Thymus (tissue), 11 donors: Measurements from ENCODE around the gene ZBTB7B. TPM values are rescaled to one million over a fixed set of nuclear protein-coding genes. Genes with fewer than 3 reads are reported as not detected.
"Not testable (repeated sequence)": the region's sequence is repeated elsewhere in the genome, so short reads cannot be mapped to it uniquely, and the experiment has no call there.

Experiments
- DNase-seq, 9 donors: peaks; one replicate each; pipeline ENCODE4 v3.0.0-alpha.2; 2013; ENCODE audit warnings: low spot score in 9 of 9, low read depth in 6 of 9, missing footprints in 1 of 9
- H3K27ac ChIP-seq, 2 donors: one replicate each; pipeline ENCODE4 v1.5.1; 2013; ENCODE audit warnings: control low read depth in 1 of 2, low read depth in 1 of 2, low read length in 1 of 2, mild to moderate bottlenecking in 1 of 2, moderate library complexity in 1 of 2
- H3K27me3 ChIP-seq, 2 donors: one replicate each; pipeline ENCODE4 v1.5.1; 2013; ENCODE audit warnings: low read length in 1 of 2; ENCODE audit not compliant: control insufficient read depth in 2 of 2, insufficient read depth in 1 of 2
- H3K36me3 ChIP-seq, 2 donors: one replicate each; pipeline ENCODE4 v1.5.1; 2013; ENCODE audit warnings: low read length in 1 of 2, mild to moderate bottlenecking in 1 of 2, moderate library complexity in 1 of 2; ENCODE audit not compliant: control insufficient read depth in 2 of 2, insufficient read depth in 2 of 2
- H3K4me1 ChIP-seq, 2 donors: one replicate each; pipeline ENCODE4 v1.5.1; 2013; ENCODE audit warnings: low read length in 2 of 2; ENCODE audit not compliant: control insufficient read depth in 2 of 2, insufficient read depth in 2 of 2
- H3K4me3 ChIP-seq, 2 donors: one replicate each; pipeline ENCODE4 v1.5.1; 2013; ENCODE audit warnings: low read length in 2 of 2, control low read depth in 1 of 2, mild to moderate bottlenecking in 1 of 2
- H3K9me3 ChIP-seq, 2 donors: one replicate each; pipeline ENCODE4 v1.5.1; 2013; ENCODE audit warnings: low read length in 1 of 2, mild to moderate bottlenecking in 1 of 2; ENCODE audit not compliant: control insufficient read depth in 2 of 2, insufficient read depth in 1 of 2
- WGBS: extraction: QIAGEN DNeasy Blood & Tissue Kit; methylation state at CpG from one replicate; pipeline ENCODE4 v1.1.7; 2013; 5-methylcytosine and 5-hydroxymethylcytosine counted together
- polyA plus RNA-seq: library from polyadenylated mRNA; stranded (reverse); fragments of 200-250 nt; gene quantifications from one replicate; pipeline ENCODE4 v1.2.3, GENCODE V29; 2013
- total RNA-seq: library from RNA; stranded (reverse); fragments of 120-200 nt; gene quantifications from one replicate; pipeline ENCODE4 v1.2.4, GENCODE V29; 2013
- donor health status: healthy.

The ZBTB7B gene
- total and polyA plus RNA-seq, 2 donors: 12.1 to 21.9 TPM

- 93% methylated on average over 14 of the region's 14 CpGs for WGBS
- Histone ChIP-seq H3K9me3 (peaks cover 0 to 3% of the 10 kb centered on the region in 2 donors), H3K27me3 (peaks cover 22 to 43% of the 10 kb centered on the region in 2 donors), H3K4me3 (no peak overlapping the region), H3K4me1 (peaks cover 0 to 10% of the 10 kb centered on the region in 2 donors), H3K36me3 (peaks cover 18 to 22% of the 10 kb centered on the region in 2 donors), H3K27ac (no peak overlapping the region)
- no peak for DNase-seq
Observed at GRCh38 chr1:154992721-154993571, 9.7 kb upstream of the ZBTB7B start.

DNA sequence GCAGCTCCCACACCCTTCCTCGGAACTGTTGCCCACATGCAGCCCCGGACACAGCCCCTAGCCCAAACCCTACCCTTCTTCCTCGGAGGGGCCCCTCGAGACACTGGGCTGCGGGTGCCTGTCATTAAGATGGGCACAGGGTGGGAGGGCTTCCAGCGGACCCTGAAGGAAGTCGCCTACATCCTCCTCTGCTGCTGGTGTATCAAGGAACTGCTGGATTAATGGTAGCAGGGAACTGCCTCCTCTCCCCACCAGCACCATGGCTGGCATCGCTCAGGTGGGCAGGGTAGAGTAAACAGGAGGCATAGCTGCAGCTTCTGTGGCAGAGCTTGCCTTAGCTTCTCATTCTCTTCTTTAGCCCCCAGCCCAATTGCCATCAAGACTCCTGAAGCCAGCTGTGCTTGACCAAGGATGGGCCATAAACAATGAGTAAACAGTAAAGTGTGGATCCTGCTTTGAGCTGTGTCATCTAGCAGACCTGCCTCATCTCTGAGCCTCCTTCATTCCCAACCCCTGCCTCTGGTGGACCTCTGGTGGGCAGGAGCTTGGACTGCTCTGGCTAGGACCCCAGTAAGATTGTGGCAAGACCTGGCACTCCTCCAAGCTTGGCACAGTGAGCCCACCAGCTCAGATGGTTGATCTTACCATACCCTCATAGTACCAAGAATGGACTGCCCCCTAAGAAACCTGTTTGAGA is 8.9 kb upstream of the ZBTB7B start, which contains the start of gene LENEP:
Gene LENEP, plus strand, starts transcription at position 15 of the 697 bp plus-strand sequence. Its CDS starts 22 bp downstream, at position 37.
- 91% methylated on average over 8 of the region's 8 CpGs for WGBS
- Histone ChIP-seq H3K4me3 (no peak within 1 kb of the TSS), H3K9me3 (peaks cover 0 to 3% of the 10 kb centered on the region in 2 donors), H3K27me3 (peaks cover 23 to 50% of the 10 kb centered on the region in 2 donors), H3K4me1 (peaks cover 0 to 18% of the 10 kb centered on the region in 2 donors), H3K27ac (no peak within 1 kb of the TSS), H3K36me3 (peaks cover 11 to 14% of the 10 kb centered on the region in 2 donors)
- DNase-seq: no peak

DNA sequence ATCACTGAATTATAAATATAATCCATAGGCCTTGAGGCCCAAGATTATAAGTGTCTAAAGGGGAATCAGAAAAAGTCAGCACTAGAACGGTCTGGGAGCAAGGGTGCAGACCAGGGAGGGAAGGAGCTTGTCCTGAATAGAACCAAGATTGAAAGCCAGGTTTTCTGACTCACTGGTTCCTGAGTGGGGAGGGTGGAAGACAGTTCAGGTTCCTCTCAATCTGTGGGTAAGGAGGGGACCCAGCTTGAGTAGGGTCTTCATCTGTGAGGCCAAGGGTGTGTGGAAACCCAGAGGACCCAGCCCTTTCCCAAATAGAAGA is 8.4 kb upstream of the ZBTB7B start:
- no peak overlapping the region for H3K27ac ChIP-seq

GRCh38 chr1:154994591-154994990 is 8.0 kb upstream of the ZBTB7B start:
- WGBS: 43% methylated on average over 3 of the region's 3 CpGs
- DNase-seq: no peak
- peaks cover 0 to 3% of the 10 kb centered on the region in 2 donors for H3K9me3 ChIP-seq
- peaks cover 1 to 27% of the 10 kb centered on the region in 2 donors for H3K4me1 ChIP-seq
- peaks cover 26 to 58% of the 10 kb centered on the region in 2 donors for H3K27me3 ChIP-seq
- H3K36me3 ChIP-seq: peaks cover 4 to 8% of the 10 kb centered on the region in 2 donors
- no peak overlapping the region for H3K27ac ChIP-seq
- H3K4me3 ChIP-seq: no peak overlapping the region

More for the DNA sequence above, 8.4 kb upstream of the ZBTB7B start:
- Histone ChIP-seq H3K4me1 (peaks cover 0 to 23% of the 10 kb centered on the region in 2 donors), H3K9me3 (peaks cover 0 to 3% of the 10 kb centered on the region in 2 donors), H3K27me3 (peaks cover 25 to 55% of the 10 kb centered on the region in 2 donors), H3K36me3 (peaks cover 6 to 11% of the 10 kb centered on the region in 2 donors), H3K4me3 (no peak overlapping the region)
- 93% methylated on average over 1 of the region's 1 CpG for WGBS
- DNase-seq: no peak

DNA sequence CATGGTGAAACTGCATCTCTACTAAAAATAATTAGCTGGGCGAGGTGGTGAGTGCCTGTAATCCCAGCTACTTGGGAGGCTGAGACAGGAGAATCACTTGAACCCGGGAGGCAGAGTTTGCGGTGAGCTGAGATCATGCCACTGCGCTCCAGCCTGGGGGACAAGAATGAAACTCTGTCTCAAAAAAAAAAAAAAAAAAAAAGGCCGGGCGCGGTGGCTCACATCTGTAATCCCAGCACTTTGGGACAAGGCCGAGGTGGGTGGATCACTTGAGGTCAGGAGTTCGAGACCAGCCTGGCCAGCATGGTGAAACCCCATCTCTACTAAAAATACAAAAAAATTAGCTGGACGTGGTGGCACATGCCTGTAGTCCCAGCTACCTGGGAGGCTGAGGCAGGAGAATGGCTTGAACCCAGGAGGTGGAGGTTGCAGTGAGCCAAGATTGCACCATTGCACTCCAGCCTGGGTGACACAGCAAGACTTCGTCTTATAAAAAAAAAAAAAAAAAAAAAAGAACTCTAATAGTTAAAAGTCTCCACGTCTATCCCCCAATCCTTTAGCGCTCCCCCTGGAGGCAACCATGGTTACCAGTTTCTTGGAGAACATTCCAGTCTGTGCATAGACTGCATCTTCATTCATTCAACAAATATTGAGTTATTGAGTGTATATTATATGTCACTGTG is 7.2 kb upstream of the ZBTB7B start:
- peaks cover 3 to 34% of the 10 kb centered on the region in 2 donors for H3K4me1 ChIP-seq
- not testable (repeated sequence) for H3K4me3 ChIP-seq, DNase-seq, H3K9me3 ChIP-seq, H3K27ac ChIP-seq, H3K36me3 ChIP-seq
- WGBS: 73% methylated on average over 13 of the region's 13 CpGs
- H3K27me3 ChIP-seq: peaks cover 34 to 67% of the 10 kb centered on the region in 2 donors

DNA sequence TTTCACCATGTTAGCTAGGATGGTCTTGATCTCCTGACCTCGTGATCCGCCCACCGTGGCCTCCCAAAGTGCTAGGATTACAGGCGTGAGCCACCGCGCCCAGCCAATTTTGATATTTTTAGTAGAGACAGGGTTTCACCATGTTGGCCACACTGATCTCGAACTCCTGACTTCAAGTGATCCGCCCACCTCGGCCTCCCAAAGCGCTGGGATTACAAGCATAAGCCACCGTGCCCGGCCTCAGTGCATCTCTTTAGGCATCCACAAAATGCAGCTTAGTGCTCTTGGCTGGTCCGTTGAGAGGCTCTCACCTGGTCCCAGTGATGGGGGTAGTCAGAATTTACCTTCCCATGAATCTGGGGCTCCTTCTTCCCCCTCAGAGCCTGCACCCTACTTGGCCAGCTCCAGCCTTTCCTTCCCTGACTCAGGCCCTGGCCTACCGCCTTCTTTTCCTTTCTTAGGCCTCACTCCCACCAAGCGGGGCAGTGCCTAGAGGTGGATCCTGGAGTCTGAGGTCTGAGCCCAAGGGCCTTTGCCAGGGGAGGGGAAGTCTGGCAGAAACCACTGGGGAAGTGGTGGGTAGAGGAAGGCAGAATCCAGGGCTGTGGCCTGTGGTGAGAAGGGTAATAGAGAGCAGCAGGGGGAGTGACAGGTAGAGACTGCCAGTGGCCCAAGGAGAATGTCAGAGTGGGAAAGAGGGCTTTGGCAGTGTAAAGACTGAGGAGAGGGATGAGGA is 5.5 kb upstream of the ZBTB7B start:
- DNase-seq: no peak
- 72% methylated on average over 15 of the region's 15 CpGs for WGBS
- H3K4me1 ChIP-seq: peaks cover 3 to 51% of the 10 kb centered on the region in 2 donors

DNA sequence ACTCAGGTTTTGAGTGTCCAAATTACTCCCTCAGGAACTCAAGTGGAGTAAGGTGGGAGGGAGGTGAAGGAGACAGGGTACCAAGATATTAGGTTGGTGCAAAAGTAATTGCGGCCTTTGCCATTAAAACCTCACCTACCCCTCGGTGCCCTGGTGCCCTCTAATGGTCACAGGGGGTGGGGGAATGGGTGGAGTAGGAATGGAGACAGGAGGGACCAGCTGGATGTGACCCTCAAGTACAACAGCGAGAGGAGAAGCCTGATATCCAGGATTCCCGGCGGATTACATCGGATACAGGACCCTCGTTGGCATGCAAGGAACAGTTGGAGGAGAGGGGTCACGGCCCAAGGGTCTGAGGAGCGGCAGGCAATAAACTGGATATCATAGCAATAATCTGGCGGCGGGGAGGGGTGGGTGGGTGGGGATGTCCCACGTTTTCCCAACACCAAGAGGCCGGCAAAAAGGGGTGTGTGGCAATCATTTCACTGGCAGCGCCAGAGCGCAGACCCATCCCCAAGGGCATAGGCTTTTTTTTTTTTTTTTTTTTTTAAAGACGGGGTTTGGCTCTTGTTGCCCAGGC is 4.3 kb upstream of the ZBTB7B start:
- peaks cover 55 to 94% of the 10 kb centered on the region in 2 donors for H3K27me3 ChIP-seq
- H3K27ac ChIP-seq: no peak overlapping the region
- WGBS: 85% methylated on average over 16 of the region's 16 CpGs
- no peak overlapping the region for H3K4me3 ChIP-seq
- H3K36me3 ChIP-seq: no peaks in the 10 kb centered on the region
- H3K9me3 ChIP-seq: peaks cover 0 to 19% of the 10 kb centered on the region in 2 donors
- H3K4me1 ChIP-seq: peaks cover 3 to 59% of the 10 kb centered on the region in 2 donors
- no peak for DNase-seq

More for the DNA sequence above, 5.5 kb upstream of the ZBTB7B start:
- no peak overlapping the region for H3K27ac ChIP-seq
- no peaks in the 10 kb centered on the region for H3K36me3 ChIP-seq
- H3K9me3 ChIP-seq: peaks cover 0 to 18% of the 10 kb centered on the region in 2 donors
- H3K4me3 ChIP-seq: no peak overlapping the region
- peaks cover 48 to 84% of the 10 kb centered on the region in 2 donors for H3K27me3 ChIP-seq
